ENCODE data around the gene CMSS1. TPM values are rescaled to one million over a fixed set of nuclear protein-coding genes. Genes with fewer than 3 reads are reported as not detected.

The CMSS1 gene
- total and polyA plus RNA-seq, 8 donors = 14.4 to 29.9 (median 15.9) TPM

DNA sequence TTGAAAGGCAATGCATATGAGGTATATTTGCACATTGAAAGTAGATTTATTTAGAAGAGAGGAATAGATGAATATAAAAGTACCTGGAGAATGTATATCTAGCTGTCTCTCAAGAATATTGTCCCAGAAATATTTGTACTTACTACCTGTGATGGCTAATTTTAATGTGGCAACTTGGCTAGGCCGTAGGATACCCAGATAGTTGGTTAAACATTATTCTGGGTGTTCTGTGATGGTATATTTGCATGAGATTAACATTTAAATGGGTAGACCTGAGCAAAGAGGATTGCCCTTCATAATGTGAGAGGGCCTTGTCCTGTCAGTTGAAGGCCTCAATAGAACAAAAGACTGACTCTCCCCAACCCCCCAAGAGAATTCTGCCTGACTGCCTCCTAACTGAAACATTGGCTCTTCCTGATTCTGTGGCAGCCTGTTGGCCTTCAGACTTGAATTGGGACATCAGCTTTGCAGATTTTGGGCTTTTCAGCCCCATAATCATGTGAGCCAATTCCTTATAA, 366.0 kb downstream of the CMSS1 start:
- WGBS, 2 donors = 84 to 85% methylated on average over 1 of the region's 1 CpG
- H3K27ac ChIP-seq = no peak overlapping the region
- peaks cover 0 to 3% (median 0%) of the 10 kb centered on the region in 4 donors for H3K9me3 ChIP-seq
- TF ChIP-seq, protein P1, sequence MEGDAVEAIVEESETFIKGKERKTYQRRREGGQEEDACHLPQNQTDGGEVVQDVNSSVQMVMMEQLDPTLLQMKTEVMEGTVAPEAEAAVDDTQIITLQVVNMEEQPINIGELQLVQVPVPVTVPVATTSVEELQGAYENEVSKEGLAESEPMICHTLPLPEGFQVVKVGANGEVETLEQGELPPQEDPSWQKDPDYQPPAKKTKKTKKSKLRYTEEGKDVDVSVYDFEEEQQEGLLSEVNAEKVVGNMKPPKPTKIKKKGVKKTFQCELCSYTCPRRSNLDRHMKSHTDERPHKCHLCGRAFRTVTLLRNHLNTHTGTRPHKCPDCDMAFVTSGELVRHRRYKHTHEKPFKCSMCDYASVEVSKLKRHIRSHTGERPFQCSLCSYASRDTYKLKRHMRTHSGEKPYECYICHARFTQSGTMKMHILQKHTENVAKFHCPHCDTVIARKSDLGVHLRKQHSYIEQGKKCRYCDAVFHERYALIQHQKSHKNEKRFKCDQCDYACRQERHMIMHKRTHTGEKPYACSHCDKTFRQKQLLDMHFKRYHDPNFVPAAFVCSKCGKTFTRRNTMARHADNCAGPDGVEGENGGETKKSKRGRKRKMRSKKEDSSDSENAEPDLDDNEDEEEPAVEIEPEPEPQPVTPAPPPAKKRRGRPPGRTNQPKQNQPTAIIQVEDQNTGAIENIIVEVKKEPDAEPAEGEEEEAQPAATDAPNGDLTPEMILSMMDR (IDR thresholded peaks at IDR 0.05) = no peak
- ATAC-seq (no peak), DNase-seq (no peak), FAIRE-seq (no peak)
- peaks cover 0 to 4% (median 0%) of the 10 kb centered on the region in 3 donors for H3K36me3 ChIP-seq
- no peaks in the 10 kb centered on the region for H3K27me3 ChIP-seq
- no peaks in the 10 kb centered on the region for H3K4me1 ChIP-seq
- no peak overlapping the region for H3K4me3 ChIP-seq
- intact Hi-C loops (cut with DNase I) = no loop called here

DNA sequence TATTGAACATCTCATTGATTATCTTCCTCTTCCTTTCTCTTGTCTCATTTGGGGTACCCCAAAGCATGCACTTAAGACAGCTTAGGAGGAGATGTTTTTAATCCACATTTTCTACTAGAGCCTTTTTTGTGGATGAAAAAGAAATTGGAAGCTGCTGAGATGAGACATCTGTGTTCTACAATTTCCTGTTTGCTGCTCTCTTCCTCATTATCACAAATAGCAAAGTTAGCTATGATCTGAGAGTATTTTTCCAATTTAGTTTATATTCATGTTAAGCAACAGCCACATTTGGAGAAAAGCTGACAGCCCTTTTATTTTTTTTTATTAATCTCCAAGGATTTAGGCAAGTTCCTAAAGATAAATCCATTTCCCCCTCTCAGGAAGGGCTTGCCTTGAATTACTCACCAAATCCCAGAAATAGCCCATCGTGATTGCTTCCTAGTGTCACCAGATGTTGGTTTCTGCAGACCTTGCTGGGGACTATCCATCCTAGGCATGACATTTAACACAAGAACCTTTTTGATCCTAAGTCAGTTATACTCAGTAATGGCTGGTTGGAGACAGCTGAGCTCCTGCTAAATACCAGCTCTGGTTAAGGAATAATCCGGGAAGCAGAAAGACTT, 367.4 kb downstream of the CMSS1 start:
- peak in 1 of 4 donors; percentile 49 for ATAC-seq
- Histone ChIP-seq H3K9me3 (peaks cover 0 to 2% (median 0%) of the 10 kb centered on the region in 4 donors), H3K27ac (no peak overlapping the region), H3K4me1 (no peaks in the 10 kb centered on the region), H3K36me3 (no peaks in the 10 kb centered on the region), H3K4me3 (no peak overlapping the region), H3K27me3 (no peaks in the 10 kb centered on the region)
- 44 to 52% methylated on average over 2 of the region's 2 CpGs for WGBS, 2 donors
- no peak for DNase-seq
- FAIRE-seq = no peak
- TF ChIP-seq, protein P1 (IDR thresholded peaks at IDR 0.05) = no peak
- intact Hi-C loops (cut with DNase I) = no loop called here

DNA sequence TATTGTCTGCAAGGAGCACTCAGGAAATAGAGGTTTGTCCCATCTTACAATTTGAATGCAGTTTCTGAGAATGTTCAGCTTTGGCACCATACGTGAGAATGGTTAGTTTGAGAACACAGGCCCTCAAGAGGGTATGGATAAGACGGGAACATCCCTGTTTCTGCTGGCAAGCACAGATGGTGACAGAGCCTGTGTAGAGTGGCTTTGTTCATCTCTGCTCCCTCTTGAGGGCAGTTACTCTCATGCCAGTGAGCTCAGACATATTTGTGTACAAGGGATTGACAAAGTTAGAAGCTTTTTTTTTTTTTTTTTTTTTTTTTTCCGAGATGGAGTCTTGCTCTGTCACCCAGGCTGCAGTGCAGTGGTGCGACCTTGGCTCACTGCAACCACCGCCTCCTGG, 368.2 kb downstream of the CMSS1 start:
- no peak for ATAC-seq
- TF ChIP-seq, protein P1 (IDR thresholded peaks at IDR 0.05) = no peak
- Histone ChIP-seq H3K9me3 (no peaks in the 10 kb centered on the region), H3K36me3 (no peaks in the 10 kb centered on the region), H3K4me1 (no peaks in the 10 kb centered on the region), H3K27ac (no peak overlapping the region), H3K27me3 (no peaks in the 10 kb centered on the region), H3K4me3 (no peak overlapping the region)
- DNase-seq = no peak
- WGBS, 2 donors = 67 to 77% methylated on average over 5 of the region's 5 CpGs
- no peak for FAIRE-seq
- intact Hi-C loops (cut with DNase I) = no loop called here

DNA sequence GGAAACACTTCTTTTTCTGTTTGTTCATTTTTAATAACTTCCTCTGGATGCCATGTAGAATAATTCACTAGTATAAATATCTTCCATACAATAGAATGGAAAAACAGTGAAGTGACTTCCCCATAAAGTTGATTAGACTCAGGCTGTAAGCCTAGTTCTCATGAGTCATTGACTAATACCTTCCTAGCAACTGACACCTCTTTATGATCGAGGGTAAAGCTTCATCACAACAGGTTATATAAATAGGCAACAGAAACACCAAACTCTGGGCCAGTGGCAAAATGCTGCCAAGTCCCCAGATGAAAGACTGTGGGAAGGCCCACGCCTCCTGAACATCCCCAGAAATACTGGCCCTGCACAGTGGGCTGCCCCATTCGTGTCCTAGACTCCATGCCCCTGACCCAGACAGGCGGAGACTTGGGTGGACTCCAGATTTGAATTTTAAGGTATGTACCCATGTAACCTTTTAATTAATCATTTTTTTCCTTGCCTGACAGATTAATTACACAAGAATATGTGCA, 371.8 kb downstream of the CMSS1 start:
- ATAC-seq (no peak), FAIRE-seq (no peak), DNase-seq (no peak)
- Histone ChIP-seq H3K27me3 (no peaks in the 10 kb centered on the region), H3K36me3 (no peaks in the 10 kb centered on the region), H3K4me1 (no peaks in the 10 kb centered on the region), H3K9me3 (no peaks in the 10 kb centered on the region), H3K27ac (no peak overlapping the region), H3K4me3 (no peak overlapping the region)
- intact Hi-C loops (cut with DNase I) = no loop called here
- TF ChIP-seq, protein P1 (IDR thresholded peaks at IDR 0.05) = no peak
- 73 to 77% methylated on average over 4 of the region's 4 CpGs for WGBS, 2 donors

DNA sequence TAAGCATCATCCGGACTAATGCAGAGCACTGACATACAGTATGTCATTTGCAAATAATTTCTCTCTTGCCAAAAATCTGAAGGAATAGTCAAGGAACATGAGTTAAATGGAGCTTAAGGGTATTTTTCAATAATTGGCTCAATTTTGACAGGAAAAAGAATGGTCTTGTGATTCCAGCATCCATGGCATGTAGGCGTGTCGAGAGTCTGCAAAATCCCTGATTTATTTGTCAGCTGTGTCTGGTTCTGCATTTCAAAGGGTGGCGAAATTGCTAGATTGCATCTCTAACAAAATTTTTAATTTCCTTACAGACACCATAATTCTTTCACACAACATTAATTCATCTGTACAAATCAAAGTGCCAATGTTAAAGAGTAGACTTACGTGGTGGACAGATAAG, 377.7 kb downstream of the CMSS1 start:
- Histone ChIP-seq H3K4me3 (no peak overlapping the region), H3K27ac (no peak overlapping the region), H3K9me3 (no peaks in the 10 kb centered on the region), H3K36me3 (no peaks in the 10 kb centered on the region), H3K4me1 (no peaks in the 10 kb centered on the region), H3K27me3 (no peaks in the 10 kb centered on the region)
- WGBS, 2 donors = 92 to 96% methylated on average over 5 of the region's 5 CpGs
- TF ChIP-seq, protein P1 (IDR thresholded peaks at IDR 0.05) = no peak
- FAIRE-seq = no peak
- intact Hi-C loops (cut with DNase I) = no loop called here
- no peak for ATAC-seq
- DNase-seq = no peak
